Liver (tissue), 9 donors: ENCODE results near the gene KCNIP4. TPM values are rescaled to one million over a fixed set of nuclear protein-coding genes. Genes with fewer than 3 reads are reported as not detected.

Experiments used
- DNase-seq: peaks from one replicate; pipeline ENCODE4 v3.0.0-alpha.2; 2017; ENCODE audit warnings: low spot score
- H3K27ac ChIP-seq, 2 donors: one replicate each; pipeline ENCODE4 v1.7.0; 2013; ENCODE audit warnings: inconsistent platforms in 2 of 2, low read length in 2 of 2, control low read depth in 1 of 2, low read depth in 1 of 2, mild to moderate bottlenecking in 1 of 2
- H3K27me3 ChIP-seq, 4 donors: one replicate each; pipeline versions ENCODE4 v1.6.1 to v1.7.0; 2013; ENCODE audit warnings: low read length in 3 of 4, inconsistent platforms in 1 of 4, mild to moderate bottlenecking in 1 of 4, moderate library complexity in 1 of 4; ENCODE audit not compliant: control insufficient read depth in 4 of 4, insufficient read depth in 4 of 4
- H3K36me3 ChIP-seq, 4 donors: one replicate each; pipeline versions ENCODE4 v1.6.1 to v1.7.0; 2013; ENCODE audit warnings: low read length in 3 of 4, mild to moderate bottlenecking in 3 of 4, low read depth in 1 of 4, moderate library complexity in 1 of 4; ENCODE audit not compliant: control insufficient read depth in 4 of 4, insufficient read depth in 3 of 4
- H3K4me1 ChIP-seq, 4 donors: one replicate each; pipeline versions ENCODE4 v1.6.1 to v1.7.0; 2013; ENCODE audit warnings: low read length in 3 of 4, mild to moderate bottlenecking in 3 of 4, moderate library complexity in 1 of 4; ENCODE audit not compliant: control insufficient read depth in 4 of 4, insufficient read depth in 4 of 4
- H3K4me3 ChIP-seq, 3 donors: one replicate each; pipeline versions ENCODE4 v1.6.1 to v1.7.0; 2013; ENCODE audit warnings: low read length in 3 of 3, control low read depth in 1 of 3, low read depth in 1 of 3, mild to moderate bottlenecking in 1 of 3
- H3K9ac ChIP-seq, 2 donors: one replicate each; pipeline ENCODE4 v1.7.0; 2013; ENCODE audit warnings: low read length in 2 of 2, mild to moderate bottlenecking in 2 of 2, moderate library complexity in 2 of 2, control low read depth in 1 of 2, low read depth in 1 of 2
- H3K9me3 ChIP-seq, 4 donors: one replicate each; pipeline versions ENCODE4 v1.6.1 to v1.7.0; 2013; ENCODE audit warnings: low read length in 3 of 4; ENCODE audit not compliant: control insufficient read depth in 4 of 4
- CTCF ChIP-seq: fragments of 150-350 bp; IDR thresholded peaks from 2 replicates; pipeline ENCODE4 v1.5.1; 2017; ENCODE audit warnings: improper control_type of control experiment, low read depth, low read length; ENCODE audit not compliant: missing input control
- FOXA2 ChIP-seq: IDR thresholded peaks from 2 replicates; pipeline ENCODE4 v1.6.1; 2016; ENCODE audit warnings: antibody characterized with exemption
- GABPA ChIP-seq, 2 donors: IDR thresholded peaks in 1 of 2; conservative IDR thresholded peaks in 1 of 2; 2 replicates each; pipeline ENCODE4 v1.6.1; 2016; ENCODE audit warnings: antibody characterized with exemption in 2 of 2, mild to moderate bottlenecking in 1 of 2, moderate library complexity in 1 of 2
- HNF4G ChIP-seq: IDR thresholded peaks from 2 replicates; pipeline ENCODE4 v1.6.1; 2016; ENCODE audit warnings: antibody characterized with exemption
- NR2F2 ChIP-seq: IDR thresholded peaks from 2 replicates; pipeline ENCODE4 v1.6.1; 2016; ENCODE audit warnings: antibody characterized with exemption
- RXRA ChIP-seq, 2 donors: IDR thresholded peaks; 2 replicates each; pipeline ENCODE4 v1.6.1; 2017 to 2018; ENCODE audit warnings: antibody characterized with exemption in 2 of 2, mild to moderate bottlenecking in 1 of 2
- SP1 ChIP-seq: IDR thresholded peaks from 2 replicates; pipeline ENCODE4 v1.6.1; 2018; ENCODE audit warnings: antibody characterized with exemption, mild to moderate bottlenecking
- TAF1 ChIP-seq: conservative IDR thresholded peaks from 2 replicates; pipeline ENCODE4 v1.6.1; 2016; ENCODE audit warnings: antibody characterized with exemption, mild to moderate bottlenecking
- WGBS: extraction: QIAGEN DNeasy Blood & Tissue Kit; methylation state at CpG from one replicate; pipeline ENCODE4 v1.1.7; 2013; 5-methylcytosine and 5-hydroxymethylcytosine counted together
- polyA plus RNA-seq, 2 donors: library from polyadenylated mRNA; stranded (reverse) in 1 of 2; unstranded in 1 of 2; fragments of 200-250 nt in 1 of 2; fragments of >200 nt in 1 of 2; fragmentation: Nextera tagmentation in 1 of 2; extraction: Ambion mirVana in 1 of 2; gene quantifications; one replicate each; pipeline versions ENCODE4 v1.2.1 to v1.2.3, GENCODE V29; 2013 to 2015
- total RNA-seq, 2 donors: library from RNA; depleted of rRNA; stranded (reverse); fragments of >200 nt; gene quantifications; one replicate each; pipeline ENCODE4 v1.2.3, GENCODE V29; 2014
- TF ChIP-seq, protein P1 (sequence below): IDR thresholded peaks from 2 replicates; pipeline ENCODE4 v1.6.1; 2016; ENCODE audit warnings: antibody characterized with exemption, mild to moderate bottlenecking
- TF ChIP-seq, protein P2 (sequence below): IDR thresholded peaks from 2 replicates; pipeline ENCODE4 v1.6.1; 2016; ENCODE audit warnings: antibody characterized with exemption
- TF ChIP-seq, protein P3 (sequence below): IDR thresholded peaks from 2 replicates; pipeline ENCODE4 v1.6.1; 2016; ENCODE audit warnings: antibody characterized with exemption
- donor health status: healthy.
- donor health status: healthy.
- donor health status: healthy.
- donor health status: healthy.
- donor health status: healthy.

KCNIP4 gene
- total and polyA plus RNA-seq, 4 donors, result 0.08 to 0.14 TPM; not detected in 2

GRCh38 chr4:21457086-21457840 lies 491.3 kb downstream of the KCNIP4 start:
- peaks cover 0 to 6% (median 0%) of the 10 kb centered on the region in 4 donors for H3K27me3 ChIP-seq
- no peak overlapping the region for H3K4me3 ChIP-seq
- H3K4me1 ChIP-seq, result no peaks in the 10 kb centered on the region
- TF ChIP-seq, protein P1, sequence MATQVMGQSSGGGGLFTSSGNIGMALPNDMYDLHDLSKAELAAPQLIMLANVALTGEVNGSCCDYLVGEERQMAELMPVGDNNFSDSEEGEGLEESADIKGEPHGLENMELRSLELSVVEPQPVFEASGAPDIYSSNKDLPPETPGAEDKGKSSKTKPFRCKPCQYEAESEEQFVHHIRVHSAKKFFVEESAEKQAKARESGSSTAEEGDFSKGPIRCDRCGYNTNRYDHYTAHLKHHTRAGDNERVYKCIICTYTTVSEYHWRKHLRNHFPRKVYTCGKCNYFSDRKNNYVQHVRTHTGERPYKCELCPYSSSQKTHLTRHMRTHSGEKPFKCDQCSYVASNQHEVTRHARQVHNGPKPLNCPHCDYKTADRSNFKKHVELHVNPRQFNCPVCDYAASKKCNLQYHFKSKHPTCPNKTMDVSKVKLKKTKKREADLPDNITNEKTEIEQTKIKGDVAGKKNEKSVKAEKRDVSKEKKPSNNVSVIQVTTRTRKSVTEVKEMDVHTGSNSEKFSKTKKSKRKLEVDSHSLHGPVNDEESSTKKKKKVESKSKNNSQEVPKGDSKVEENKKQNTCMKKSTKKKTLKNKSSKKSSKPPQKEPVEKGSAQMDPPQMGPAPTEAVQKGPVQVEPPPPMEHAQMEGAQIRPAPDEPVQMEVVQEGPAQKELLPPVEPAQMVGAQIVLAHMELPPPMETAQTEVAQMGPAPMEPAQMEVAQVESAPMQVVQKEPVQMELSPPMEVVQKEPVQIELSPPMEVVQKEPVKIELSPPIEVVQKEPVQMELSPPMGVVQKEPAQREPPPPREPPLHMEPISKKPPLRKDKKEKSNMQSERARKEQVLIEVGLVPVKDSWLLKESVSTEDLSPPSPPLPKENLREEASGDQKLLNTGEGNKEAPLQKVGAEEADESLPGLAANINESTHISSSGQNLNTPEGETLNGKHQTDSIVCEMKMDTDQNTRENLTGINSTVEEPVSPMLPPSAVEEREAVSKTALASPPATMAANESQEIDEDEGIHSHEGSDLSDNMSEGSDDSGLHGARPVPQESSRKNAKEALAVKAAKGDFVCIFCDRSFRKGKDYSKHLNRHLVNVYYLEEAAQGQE, result no peak
- TF ChIP-seq, protein P2, sequence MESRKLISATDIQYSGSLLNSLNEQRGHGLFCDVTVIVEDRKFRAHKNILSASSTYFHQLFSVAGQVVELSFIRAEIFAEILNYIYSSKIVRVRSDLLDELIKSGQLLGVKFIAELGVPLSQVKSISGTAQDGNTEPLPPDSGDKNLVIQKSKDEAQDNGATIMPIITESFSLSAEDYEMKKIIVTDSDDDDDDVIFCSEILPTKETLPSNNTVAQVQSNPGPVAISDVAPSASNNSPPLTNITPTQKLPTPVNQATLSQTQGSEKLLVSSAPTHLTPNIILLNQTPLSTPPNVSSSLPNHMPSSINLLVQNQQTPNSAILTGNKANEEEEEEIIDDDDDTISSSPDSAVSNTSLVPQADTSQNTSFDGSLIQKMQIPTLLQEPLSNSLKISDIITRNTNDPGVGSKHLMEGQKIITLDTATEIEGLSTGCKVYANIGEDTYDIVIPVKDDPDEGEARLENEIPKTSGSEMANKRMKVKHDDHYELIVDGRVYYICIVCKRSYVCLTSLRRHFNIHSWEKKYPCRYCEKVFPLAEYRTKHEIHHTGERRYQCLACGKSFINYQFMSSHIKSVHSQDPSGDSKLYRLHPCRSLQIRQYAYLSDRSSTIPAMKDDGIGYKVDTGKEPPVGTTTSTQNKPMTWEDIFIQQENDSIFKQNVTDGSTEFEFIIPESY, result no peak
- no peak for TF ChIP-seq TAF1
- TF ChIP-seq RXRA (IDR thresholded peaks at IDR 0.05), result no peak
- TF ChIP-seq, protein P3, sequence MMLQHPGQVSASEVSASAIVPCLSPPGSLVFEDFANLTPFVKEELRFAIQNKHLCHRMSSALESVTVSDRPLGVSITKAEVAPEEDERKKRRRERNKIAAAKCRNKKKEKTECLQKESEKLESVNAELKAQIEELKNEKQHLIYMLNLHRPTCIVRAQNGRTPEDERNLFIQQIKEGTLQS, result no peak
- no peak for TF ChIP-seq FOXA2
- no peak for TF ChIP-seq SP1
- TF ChIP-seq NR2F2, result no peak
- TF ChIP-seq HNF4G, result no peak
- TF ChIP-seq GABPA (IDR thresholded peaks at IDR 0.05 in 1 of 2, conservative IDR thresholded peaks at IDR 0.05 in 1 of 2), result no peak
- no peak overlapping the region for H3K9ac ChIP-seq
- H3K27ac ChIP-seq, result no peak overlapping the region
- 78% methylated on average over 6 of the region's 6 CpGs for WGBS
- no peaks in the 10 kb centered on the region for H3K9me3 ChIP-seq
- no peak for DNase-seq
- no peaks in the 10 kb centered on the region for H3K36me3 ChIP-seq

- Histone ChIP-seq H3K27me3 (peaks cover 0 to 6% (median 0%) of the 10 kb centered on the region in 4 donors), H3K4me3 (no peak overlapping the region), H3K9me3 (no peaks in the 10 kb centered on the region), H3K27ac (no peak overlapping the region), H3K36me3 (no peaks in the 10 kb centered on the region), H3K4me1 (no peaks in the 10 kb centered on the region), H3K9ac (no peak overlapping the region)
- WGBS, result 41% methylated on average over 1 of the region's 1 CpG
- DNase-seq, result no peak
- TF ChIP-seq GABPA (IDR thresholded peaks at IDR 0.05 in 1 of 2, conservative IDR thresholded peaks at IDR 0.05 in 1 of 2) (no peak), CTCF (no peak)
- TF ChIP-seq, protein P2, result no peak
Measured at GRCh38 chr4:21454831-21455230, 493.7 kb downstream of the KCNIP4 start.
